HG03025 (cell line): ENCODE data around the gene MCF2L.
"Not testable (repeated sequence)": the region's sequence is repeated elsewhere in the genome, so short reads cannot be mapped to it uniquely, and the experiment has no call there.

Source experiments
- ATAC-seq: cut with Tn5 transposase; IDR thresholded peaks from one replicate; pipeline ENCODE4 v1.9.1; 2021; ENCODE audit warnings: mild to moderate bottlenecking, moderate library complexity; ENCODE audit not compliant: unreplicated experiment, low FRiP score

MCF2L gene

GRCh38 chr13:113090806-113091205, 121.8 kb downstream of the MCF2L start:
- no peak for ATAC-seq

- ATAC-seq = no peak
Observed at GRCh38 chr13:113091211-113091771, 122.3 kb downstream of the MCF2L start.

GRCh38 chr13:113091891-113092775, 123.1 kb downstream of the MCF2L start:
- ATAC-seq = no peak

- ATAC-seq = no peak
Observed at GRCh38 chr13:113092776-113093579, 124.0 kb downstream of the MCF2L start.

GRCh38 chr13:113093580-113094409, 124.8 kb downstream of the MCF2L start:
- no peak for ATAC-seq

- no peak for ATAC-seq
Observed at GRCh38 chr13:113094410-113094800, 125.4 kb downstream of the MCF2L start.

GRCh38 chr13:113095146-113096051, 126.4 kb downstream of the MCF2L start:
- ATAC-seq = no peak

GRCh38 chr13:113096052-113096744, 127.2 kb downstream of the MCF2L start:
- ATAC-seq = no peak

GRCh38 chr13:113096745-113097305, 127.8 kb downstream of the MCF2L start:
- no peak for ATAC-seq

GRCh38 chr13:113097651-113098050, 128.6 kb downstream of the MCF2L start:
- ATAC-seq = no peak

- no peak for ATAC-seq
Observed at GRCh38 chr13:113098162-113098732, 129.2 kb downstream of the MCF2L start.

- ATAC-seq = no peak
Observed at GRCh38 chr13:113099142-113099541, 130.1 kb downstream of the MCF2L start.

- ATAC-seq = not testable (repeated sequence)
Observed at GRCh38 chr13:113102302-113102701, 133.3 kb downstream of the MCF2L start.

- ATAC-seq = no peak
Observed at GRCh38 chr13:113102727-113103126, 133.7 kb downstream of the MCF2L start.

GRCh38 chr13:113103646-113104045, 134.6 kb downstream of the MCF2L start:
- ATAC-seq = no peak

- no peak for ATAC-seq
Observed at GRCh38 chr13:113105032-113105920, 136.3 kb downstream of the MCF2L start, which contains the start of gene F7. Gene F7, plus strand, starts transcription at chr13:113105791. Its CDS starts 51 bp downstream, at chr13:113105842.

- ATAC-seq = no peak
Observed at GRCh38 chr13:113105921-113106452, 137.0 kb downstream of the MCF2L start.
